Calu3 (cell line): ENCODE data around the gene GALNT6. TPM values are rescaled to one million over a fixed set of nuclear protein-coding genes. Genes with fewer than 3 reads are reported as not detected.

Source experiments
- BruUV-seq: library from RNA; stranded (reverse); fragments of 400-500 nt; replicated peaks from 2 replicates; lab custom pipeline; 2021; lab: Mats Ljungman, UMichigan
- CTCF ChIA-PET: fragments of 300-600 bp; sonication (Branson Sonifier 250); formaldehyde crosslinking; loops from one replicate; lab custom pipeline; 2022; ENCODE audit warnings: antibody characterized with exemption; lab: Charles Lee
- DNase-seq: peaks from one replicate; pipeline ENCODE4 v3.0.0; 2022
- H3K27ac Mint-ChIP-seq: one replicate; pipeline ENCODE4 v1.8.0; 2022; ENCODE audit warnings: mixed read lengths; ENCODE audit not compliant: unreplicated experiment
- H3K27me3 Mint-ChIP-seq: one replicate; pipeline ENCODE4 v1.8.0; 2022; ENCODE audit warnings: mixed read lengths; ENCODE audit not compliant: unreplicated experiment
- H3K36me3 Mint-ChIP-seq: one replicate; pipeline ENCODE4 v1.8.0; 2022; ENCODE audit warnings: mild to moderate bottlenecking, moderate library complexity, mixed read lengths; ENCODE audit not compliant: insufficient read depth, unreplicated experiment
- H3K4me1 Mint-ChIP-seq: one replicate; pipeline ENCODE4 v1.8.0; 2022; ENCODE audit warnings: mild to moderate bottlenecking, low read depth, mixed read lengths; ENCODE audit not compliant: unreplicated experiment
- H3K4me3 Mint-ChIP-seq: one replicate; pipeline ENCODE4 v1.8.0; 2022; ENCODE audit warnings: mild to moderate bottlenecking, low read depth, moderate library complexity, mixed read lengths; ENCODE audit not compliant: unreplicated experiment
- H3K9me3 Mint-ChIP-seq: one replicate; pipeline ENCODE4 v1.8.0; 2022; ENCODE audit warnings: low read depth, mixed read lengths; ENCODE audit not compliant: unreplicated experiment
- intact Hi-C: fragments of 100-400 bp; cut with micrococcal nuclease; formaldehyde crosslinking; loops from one replicate; pipeline ENCODE4 v1.10.0; 2022; ENCODE audit not compliant: unreplicated experiment
- total RNA-seq: library from RNA; stranded (reverse); gene quantifications from 2 replicates; pipeline ENCODE4 v1.2.3, GENCODE V29; 2022
- TF ChIP-seq, protein P1 (sequence below): fragments of 200-600 bp; IDR thresholded peaks from one replicate; pipeline ENCODE4 v1.8.0; 2022; ENCODE audit warnings: antibody characterized with exemption; ENCODE audit not compliant: unreplicated experiment

Gene GALNT6
- total RNA-seq, 1 experiment from 2014 or later, result 45.3 TPM

- no TSS peak for BruUV-seq
- Mint-ChIP-seq H3K4me1 (no peaks in the 10 kb centered on the region), H3K36me3 (no peaks in the 10 kb centered on the region), H3K4me3 (no peak overlapping the region), H3K27me3 (no peaks in the 10 kb centered on the region), H3K27ac (no peak overlapping the region), H3K9me3 (no peaks in the 10 kb centered on the region)
- DNase-seq, result no peak
- intact Hi-C loops, result no loop called here
- CTCF ChIA-PET, result no interaction called here
- TF ChIP-seq, protein P1, sequence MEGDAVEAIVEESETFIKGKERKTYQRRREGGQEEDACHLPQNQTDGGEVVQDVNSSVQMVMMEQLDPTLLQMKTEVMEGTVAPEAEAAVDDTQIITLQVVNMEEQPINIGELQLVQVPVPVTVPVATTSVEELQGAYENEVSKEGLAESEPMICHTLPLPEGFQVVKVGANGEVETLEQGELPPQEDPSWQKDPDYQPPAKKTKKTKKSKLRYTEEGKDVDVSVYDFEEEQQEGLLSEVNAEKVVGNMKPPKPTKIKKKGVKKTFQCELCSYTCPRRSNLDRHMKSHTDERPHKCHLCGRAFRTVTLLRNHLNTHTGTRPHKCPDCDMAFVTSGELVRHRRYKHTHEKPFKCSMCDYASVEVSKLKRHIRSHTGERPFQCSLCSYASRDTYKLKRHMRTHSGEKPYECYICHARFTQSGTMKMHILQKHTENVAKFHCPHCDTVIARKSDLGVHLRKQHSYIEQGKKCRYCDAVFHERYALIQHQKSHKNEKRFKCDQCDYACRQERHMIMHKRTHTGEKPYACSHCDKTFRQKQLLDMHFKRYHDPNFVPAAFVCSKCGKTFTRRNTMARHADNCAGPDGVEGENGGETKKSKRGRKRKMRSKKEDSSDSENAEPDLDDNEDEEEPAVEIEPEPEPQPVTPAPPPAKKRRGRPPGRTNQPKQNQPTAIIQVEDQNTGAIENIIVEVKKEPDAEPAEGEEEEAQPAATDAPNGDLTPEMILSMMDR, result no peak
Observed at GRCh38 chr12:51335931-51336330, 55.3 kb downstream of the GALNT6 start.

DNA sequence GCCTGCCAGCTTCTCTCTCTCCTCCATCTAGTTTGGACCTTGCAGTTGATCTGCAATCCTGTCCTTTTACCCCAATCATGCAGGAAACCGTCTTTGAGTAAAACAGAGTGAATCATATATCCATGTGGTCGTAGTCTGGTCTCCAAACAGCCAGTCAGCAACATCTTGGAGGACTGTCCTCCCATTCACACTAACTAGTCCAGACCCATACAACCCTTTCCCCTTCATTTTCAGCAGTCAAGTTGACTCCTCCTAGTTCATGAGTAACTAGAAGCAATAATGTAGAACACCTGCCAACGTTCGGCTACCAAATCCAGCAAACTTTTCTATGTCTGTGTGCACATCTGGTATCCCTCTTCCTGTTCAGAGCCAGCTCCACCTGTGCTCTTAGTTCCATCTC, 56.4 kb downstream of the GALNT6 start:
- Mint-ChIP-seq H3K27ac (no peak overlapping the region), H3K9me3 (no peaks in the 10 kb centered on the region), H3K4me3 (no peak overlapping the region), H3K4me1 (no peaks in the 10 kb centered on the region), H3K36me3 (no peaks in the 10 kb centered on the region), H3K27me3 (no peaks in the 10 kb centered on the region)
- TF ChIP-seq, protein P1, result no peak
- intact Hi-C loops, result no loop called here
- CTCF ChIA-PET, result interaction anchor here (0.7 kb wide), 1 partner anchor 102 kb away, joined by 3 read pairs; no protein-coding TSS in a partner anchor
- no TSS peak for BruUV-seq
- DNase-seq, result no peak

- Mint-ChIP-seq H3K27me3 (no peaks in the 10 kb centered on the region), H3K27ac (no peak overlapping the region), H3K4me1 (no peaks in the 10 kb centered on the region), H3K9me3 (no peaks in the 10 kb centered on the region), H3K36me3 (no peaks in the 10 kb centered on the region), H3K4me3 (no peak overlapping the region)
- no TSS peak for BruUV-seq
- CTCF ChIA-PET, result no interaction called here
- intact Hi-C loops, result no loop called here
- TF ChIP-seq, protein P1, result no peak
- no peak for DNase-seq
Observed at GRCh38 chr12:51333536-51333935, 57.7 kb downstream of the GALNT6 start.

DNA sequence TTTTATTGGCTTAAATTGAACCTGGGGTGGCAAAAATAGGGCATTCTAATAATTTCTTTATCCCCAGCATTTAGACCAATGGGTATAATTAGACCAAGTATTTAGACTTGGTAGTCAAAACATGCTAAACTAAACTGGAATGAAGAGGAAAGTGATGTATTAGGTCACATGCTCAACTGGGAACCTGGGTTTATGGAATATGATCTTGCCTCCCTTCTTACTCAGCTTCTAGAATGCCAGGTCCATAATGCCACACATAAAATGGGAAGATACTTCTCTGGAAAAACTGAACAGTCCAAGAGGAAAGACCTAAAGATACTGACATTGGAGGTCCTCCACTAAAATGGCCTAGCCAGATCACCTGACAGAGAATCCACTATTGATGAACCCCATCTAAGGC, 61.0 kb downstream of the GALNT6 start:
- H3K4me3 Mint-ChIP-seq, result no peak overlapping the region
- intact Hi-C loops, result no loop called here
- no peaks in the 10 kb centered on the region for H3K36me3 Mint-ChIP-seq
- peaks cover 10% of the 10 kb centered on the region for H3K4me1 Mint-ChIP-seq
- CTCF ChIA-PET, result no interaction called here
- H3K27ac Mint-ChIP-seq, result no peak overlapping the region
- H3K9me3 Mint-ChIP-seq, result no peaks in the 10 kb centered on the region
- DNase-seq, result no peak
- TF ChIP-seq, protein P1, result no peak
- BruUV-seq, result no TSS peak
- no peaks in the 10 kb centered on the region for H3K27me3 Mint-ChIP-seq
